Activated CD4-positive, alpha-beta T cell treated with anti-CD3 and anti-CD28 coated beads for 24 hours (primary cell): Measurements from ENCODE around the gene C1orf159.
"Not testable (repeated sequence)": the region's sequence is repeated elsewhere in the genome, so short reads cannot be mapped to it uniquely, and the experiment has no call there.

Source experiments
- DNase-seq, 2 donors: peaks; one replicate each; pipeline ENCODE4 v3.0.0-alpha.2; 2020; ENCODE audit warnings: low read depth in 2 of 2

C1orf159 gene

GRCh38 chr1:1067284-1067859 lies 48.5 kb downstream of the C1orf159 start:
- no peak for DNase-seq

- no peak for DNase-seq
Measured at GRCh38 chr1:1066403-1067283, 49.2 kb downstream of the C1orf159 start.

DNA sequence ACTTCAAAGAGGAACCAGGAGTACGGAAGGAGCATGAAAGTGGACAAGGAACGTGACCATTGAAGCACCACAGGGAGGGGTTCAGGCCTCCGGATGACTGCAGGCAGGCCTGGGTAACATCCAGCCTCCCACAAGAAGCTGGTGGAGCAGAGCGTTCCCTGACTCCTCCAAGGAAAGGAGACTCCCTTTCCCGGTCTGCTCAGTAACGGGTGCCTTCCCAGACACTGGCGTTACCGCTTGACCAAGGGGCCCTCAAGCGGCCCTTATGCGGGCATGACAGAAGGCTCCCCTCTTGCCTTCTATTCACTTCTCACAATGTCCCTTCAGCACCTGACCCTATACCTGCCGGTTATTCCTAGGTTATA lies 50.0 kb downstream of the C1orf159 start:
- DNase-seq = not testable (repeated sequence)

DNA sequence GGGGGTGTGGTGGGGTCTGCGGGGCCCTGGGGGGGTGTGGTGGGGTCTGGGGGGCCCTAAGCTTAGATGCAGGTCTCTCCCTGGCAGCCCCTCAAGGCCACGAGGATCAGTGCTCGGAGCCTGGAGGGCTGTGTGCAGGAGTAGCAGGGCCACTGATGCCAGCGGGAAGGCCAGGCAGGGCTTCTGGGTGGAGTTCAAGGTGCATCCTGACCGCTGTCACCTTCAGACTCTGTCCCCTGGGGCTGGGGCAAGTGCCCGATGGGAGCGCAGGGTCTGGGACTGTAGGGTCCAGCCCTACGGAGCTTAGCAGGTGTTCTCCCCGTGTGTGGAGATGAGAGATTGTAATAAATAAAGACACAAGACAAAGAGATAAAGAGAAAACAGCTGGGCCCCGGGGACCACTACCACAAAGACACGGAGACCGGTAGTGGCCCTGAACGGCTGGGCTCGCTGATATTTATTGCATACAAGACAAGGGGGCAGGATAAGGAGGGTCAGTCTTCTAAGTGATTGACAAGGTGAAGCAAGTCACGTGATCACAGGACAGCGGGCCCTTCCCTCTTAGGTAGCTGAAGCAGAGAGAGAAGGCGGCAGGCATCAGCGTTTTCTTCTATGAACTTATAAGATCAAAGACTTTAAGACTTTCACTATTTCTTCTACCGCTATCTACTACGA lies 50.5 kb downstream of the C1orf159 start:
- no peak for DNase-seq

- peak; percentile 77 to 84 for DNase-seq
Measured at GRCh38 chr1:1063945-1064831, 51.7 kb downstream of the C1orf159 start.

DNA sequence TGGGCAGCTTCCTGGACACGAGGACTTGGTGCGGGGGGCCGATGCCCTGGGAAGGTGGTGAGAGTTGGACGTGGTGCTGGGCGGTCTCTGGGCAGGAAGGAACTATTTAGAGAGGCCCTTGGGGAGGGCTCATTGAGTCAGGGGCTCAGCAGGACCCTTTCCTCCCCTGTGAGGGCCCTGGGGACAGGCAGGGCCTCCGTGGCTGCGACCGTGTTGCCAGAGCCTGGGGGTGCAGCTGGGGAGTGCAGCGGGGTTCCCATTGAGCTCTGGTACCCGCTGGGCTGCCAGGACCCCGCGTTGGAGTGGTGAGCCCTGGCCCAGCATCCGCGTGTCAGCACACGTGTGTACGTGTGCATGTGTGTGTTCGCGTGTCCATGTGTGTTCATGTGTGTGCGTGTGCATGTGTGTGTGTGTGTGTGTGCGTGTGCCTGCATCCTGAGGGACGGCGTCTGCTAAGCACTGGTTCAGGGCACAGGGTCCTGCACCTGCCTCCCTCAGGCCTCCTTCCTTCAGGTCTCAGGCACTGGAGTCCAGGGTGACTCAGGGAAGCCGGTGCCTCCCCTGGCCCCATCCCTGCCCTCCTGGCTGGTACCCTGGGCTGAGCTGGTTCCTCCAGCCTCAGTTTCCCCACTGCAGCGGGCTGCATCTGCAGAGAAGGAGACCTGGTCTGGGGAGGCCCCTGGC lies 52.5 kb downstream of the C1orf159 start:
- no peak for DNase-seq

GRCh38 chr1:1062348-1063163 lies 53.3 kb downstream of the C1orf159 start:
- DNase-seq = no peak

- no peak for DNase-seq
Measured at GRCh38 chr1:1061682-1062345, 54.1 kb downstream of the C1orf159 start.

DNA sequence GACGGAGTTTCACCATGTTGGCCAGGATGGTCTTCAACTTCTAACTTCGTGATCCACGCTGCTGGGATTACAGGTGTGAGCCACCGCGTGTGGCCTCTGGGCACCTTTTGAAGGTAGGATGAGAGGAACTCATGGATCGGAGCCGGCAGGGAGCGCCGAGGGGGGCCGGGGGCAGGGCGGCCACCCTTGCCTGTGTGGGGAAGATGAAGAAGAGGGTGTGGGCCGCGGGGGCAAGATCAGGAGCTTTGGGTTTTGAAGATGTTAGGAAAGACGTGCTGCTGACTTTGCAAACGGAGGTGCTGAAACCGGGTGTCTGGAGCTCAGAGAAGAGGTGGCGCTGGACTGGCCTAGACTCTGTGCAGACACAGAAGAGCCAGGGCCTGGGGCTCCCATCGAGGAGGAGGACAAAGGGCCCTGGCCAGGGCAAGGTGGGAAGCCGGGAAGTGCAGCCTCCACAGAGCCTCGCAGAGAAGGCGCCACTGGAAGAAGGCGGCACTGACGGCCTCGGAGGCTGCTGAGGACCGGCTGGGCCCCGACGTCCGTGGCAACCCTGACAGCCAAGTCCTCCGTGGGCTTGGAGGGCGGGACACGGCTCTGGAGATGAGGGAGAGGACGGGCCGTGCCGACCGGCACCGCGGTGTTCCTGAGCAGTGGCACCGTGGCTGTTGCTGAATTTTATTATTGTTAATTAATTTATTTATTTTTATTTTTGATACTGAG lies 55.4 kb downstream of the C1orf159 start:
- no peak for DNase-seq

- DNase-seq = peak; percentile 90 to 91
Measured at GRCh38 chr1:1059494-1060280, 56.2 kb downstream of the C1orf159 start.

- DNase-seq = peak in 1 of 2 donors; percentile 25
Measured at GRCh38 chr1:1058921-1059493, 56.9 kb downstream of the C1orf159 start.

DNA sequence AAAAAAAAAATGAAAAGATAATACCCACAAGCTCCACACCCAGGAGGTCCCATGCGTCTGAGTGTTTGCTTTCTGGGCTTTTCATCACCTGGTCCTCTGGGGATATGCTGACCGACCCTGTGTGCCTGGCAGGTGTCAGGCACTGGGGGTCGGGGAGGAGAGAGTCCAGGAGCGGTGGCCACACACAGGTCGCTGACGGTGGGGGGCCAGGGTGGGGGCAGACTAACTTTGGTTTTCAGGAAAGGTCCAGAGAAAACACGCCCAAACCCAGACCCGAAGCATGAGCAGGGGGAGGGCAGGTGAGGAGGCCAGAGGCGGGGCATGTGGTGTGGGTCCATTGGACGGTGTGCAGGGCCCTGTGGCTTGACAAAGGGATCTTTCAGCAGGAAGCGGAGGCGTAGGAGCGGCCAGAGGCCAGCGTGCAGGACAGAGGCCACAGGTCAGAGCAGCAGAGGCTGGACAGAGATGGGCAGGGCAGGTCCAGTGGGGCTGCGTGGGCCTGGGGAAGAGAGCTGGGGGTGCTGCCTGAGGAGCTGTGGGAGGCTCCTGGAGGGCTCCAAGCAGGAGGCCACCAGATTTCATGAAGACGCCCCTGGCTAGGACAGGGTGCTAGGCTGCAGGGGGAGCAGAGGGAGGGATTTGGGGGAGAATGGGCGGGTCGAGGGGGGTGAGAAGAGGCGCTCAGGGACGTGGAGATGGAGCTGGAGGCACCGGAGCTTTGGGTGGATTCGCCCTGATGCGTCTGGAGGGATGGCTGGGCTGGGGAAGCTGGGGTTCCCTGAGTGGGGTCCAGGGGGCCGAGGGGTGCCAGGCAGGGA lies 57.6 kb downstream of the C1orf159 start:
- DNase-seq = no peak

GRCh38 chr1:1057769-1058087 lies 58.2 kb downstream of the C1orf159 start:
- DNase-seq = not testable (repeated sequence)

- DNase-seq = no peak
Measured at GRCh38 chr1:1055841-1056736, 59.8 kb downstream of the C1orf159 start.

DNA sequence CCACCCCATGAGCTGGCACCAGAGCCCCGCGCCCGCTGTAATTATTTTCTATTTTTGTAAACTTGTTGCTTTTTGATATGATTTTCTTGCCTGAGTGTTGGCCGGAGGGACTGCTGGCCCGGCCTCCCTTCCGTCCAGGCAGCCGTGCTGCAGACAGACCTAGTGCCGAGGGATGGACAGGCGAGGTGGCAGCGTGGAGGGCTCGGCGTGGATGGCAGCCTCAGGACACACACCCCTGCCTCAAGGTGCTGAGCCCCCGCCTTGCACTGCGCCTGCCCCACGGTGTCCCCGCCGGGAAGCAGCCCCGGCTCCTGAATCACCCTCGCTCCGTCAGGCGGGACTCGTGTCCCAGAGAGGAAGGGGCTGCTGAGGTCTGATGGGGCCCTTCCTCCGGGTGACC lies 60.9 kb downstream of the C1orf159 start:
- no peak for DNase-seq

DNA sequence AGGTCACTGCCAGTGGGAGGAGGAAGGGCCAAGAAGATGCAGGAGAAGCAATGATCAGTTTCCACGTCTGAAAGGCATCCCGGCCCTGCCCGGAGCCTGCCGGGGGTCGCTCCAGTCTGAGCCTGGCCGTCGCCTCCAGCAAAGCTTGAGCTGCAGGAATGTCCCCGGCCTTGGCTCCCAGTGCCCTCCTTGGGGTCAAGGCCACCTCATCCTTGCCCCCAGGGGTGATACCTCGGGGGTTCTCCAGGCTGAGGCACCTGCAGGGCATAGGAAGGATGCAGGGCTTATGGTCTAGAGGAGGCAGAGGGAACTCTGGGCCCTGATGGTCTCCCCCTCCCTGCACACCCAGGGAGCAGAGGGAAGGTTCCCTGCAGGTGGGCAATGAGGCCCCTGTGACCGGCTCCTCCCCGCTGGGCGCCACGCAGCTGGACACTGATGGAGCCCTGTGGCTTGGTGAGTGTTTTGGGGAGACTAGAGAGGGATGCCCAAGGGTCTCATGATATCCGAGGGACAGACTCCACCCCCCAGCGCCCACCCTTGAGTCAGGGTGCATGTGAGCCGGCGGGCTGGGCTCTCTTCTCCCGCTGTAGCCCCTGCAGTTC lies 61.7 kb downstream of the C1orf159 start:
- no peak for DNase-seq
